ENCODE results near the gene CPA2. TPM values are rescaled to one million over a fixed set of nuclear protein-coding genes. Genes with fewer than 3 reads are reported as not detected.

The CPA2 gene
- total RNA-seq, 5 donors from 2014 or later (not counting 1 experiment from before 2014, with no cell fraction given) = 1.7 to 3.1 (median 2.2) TPM; not detected in 2

DNA sequence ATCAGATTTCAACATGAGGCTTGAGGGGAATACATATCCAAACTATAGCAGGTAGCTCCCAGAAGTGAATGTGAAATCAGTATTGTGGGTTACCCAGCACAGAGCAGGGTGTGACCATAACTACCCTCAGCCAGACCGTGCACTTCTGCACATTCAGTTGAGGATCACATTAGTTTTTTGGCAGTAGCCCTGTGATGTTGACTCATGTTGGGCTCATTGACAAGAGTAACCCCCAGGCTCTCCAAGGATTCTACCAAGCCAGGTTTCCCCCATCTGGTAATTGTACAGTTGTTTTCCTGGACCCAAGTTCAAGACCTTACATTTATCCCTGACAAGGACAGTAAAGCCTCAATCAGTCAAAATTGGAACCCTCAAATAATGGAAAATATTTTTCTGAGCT, 14.6 kb downstream of the CPA2 start:
- ChIA-PET CTCF (no interaction called here), POLR2A (no interaction called here)
- Mint-ChIP-seq H3K36me3 (no peaks in the 10 kb centered on the region), H3K27me3 (peaks cover 0 to 15% of the 10 kb centered on the region in 2 donors), H3K4me1 (peaks cover 0 to 7% (median 4%) of the 10 kb centered on the region in 3 donors), H3K27ac (no peak overlapping the region), H3K9me3 (no peaks in the 10 kb centered on the region), H3K4me3 (no peak overlapping the region)
- 50% methylated on average over 1 of the region's 1 CpG for WGBS (ENCODE audit: insufficient coverage)
- Histone ChIP-seq H3K4me1 (ENCODE audit: control insufficient read depth in 1 of 2, extremely low read depth in 1 of 2, insufficient read depth in 2 of 2, low read length in 2 of 2) (no peaks in the 10 kb centered on the region), H3K36me3 (ENCODE audit: control insufficient read depth in 2 of 2, extremely low read depth in 1 of 2, insufficient read depth in 1 of 2, low read length in 1 of 2) (no peaks in the 10 kb centered on the region), H3K27me3 (replicated peaks in 1 of 2; ENCODE audit: control insufficient read depth in 2 of 2, extremely low read depth in 1 of 2, insufficient read depth in 2 of 2, low read length in 1 of 2) (peaks cover 0 to 5% of the 10 kb centered on the region in 2 experiments), H3K27ac (ENCODE audit: low read length) (no peak overlapping the region), H3K4me3 (ENCODE audit: control insufficient read depth in 1 of 2, extremely low read depth in 1 of 2, low read length in 1 of 2) (no peak overlapping the region), H3K9me3 (no peaks in the 10 kb centered on the region)
- no peak for DNase-seq
- no peak for ATAC-seq (replicated peaks in 1 of 4)

DNA sequence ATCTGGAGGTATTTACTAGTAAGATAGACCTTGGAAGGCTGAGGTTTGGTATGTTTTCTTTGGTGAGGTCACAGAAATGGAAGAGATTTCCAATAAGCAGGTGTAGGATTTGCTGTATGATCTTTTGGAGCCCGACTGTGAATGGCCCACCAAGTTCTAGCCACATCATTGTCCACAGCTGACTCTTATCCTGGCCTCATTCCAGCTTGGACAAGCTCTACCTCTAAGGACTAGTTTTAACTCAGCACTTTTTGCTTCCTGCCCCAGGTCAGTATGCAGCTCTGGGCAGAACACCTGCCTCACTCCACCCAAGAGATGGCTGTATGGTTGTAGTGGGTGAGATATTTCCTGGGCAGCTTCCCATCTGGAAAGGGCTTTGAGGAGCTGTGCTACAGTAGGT, 20.2 kb downstream of the CPA2 start:
- CTCF ChIA-PET = no interaction called here
- DNase-seq (no peak), ATAC-seq (replicated peaks in 1 of 4) (no peak)
- no peaks in the 10 kb centered on the region for H3K4me1 Mint-ChIP-seq
- no peaks in the 10 kb centered on the region for H3K9me3 Mint-ChIP-seq
- POLR2A ChIA-PET = no interaction called here
- no peaks in the 10 kb centered on the region for H3K4me1 ChIP-seq (ENCODE audit: control insufficient read depth in 1 of 2, extremely low read depth in 1 of 2, insufficient read depth in 2 of 2, low read length in 2 of 2)
- no peak overlapping the region for H3K27ac ChIP-seq (ENCODE audit: low read length)
- peaks cover 0 to 3% of the 10 kb centered on the region in 2 experiments for H3K27me3 ChIP-seq (replicated peaks in 1 of 2; ENCODE audit: control insufficient read depth in 2 of 2, extremely low read depth in 1 of 2, insufficient read depth in 2 of 2, low read length in 1 of 2)
- no CpG with 5 or more reads among the region's 1 CpG for WGBS (ENCODE audit: insufficient coverage)
- no peak overlapping the region for H3K4me3 ChIP-seq (ENCODE audit: control insufficient read depth in 1 of 2, extremely low read depth in 1 of 2, low read length in 1 of 2)
- no peak overlapping the region for H3K4me3 Mint-ChIP-seq
- no peaks in the 10 kb centered on the region for H3K36me3 Mint-ChIP-seq
- H3K9me3 ChIP-seq = no peaks in the 10 kb centered on the region
- H3K27me3 Mint-ChIP-seq = peaks cover 0 to 9% of the 10 kb centered on the region in 2 donors
- no peaks in the 10 kb centered on the region for H3K36me3 ChIP-seq (ENCODE audit: control insufficient read depth in 2 of 2, extremely low read depth in 1 of 2, insufficient read depth in 1 of 2, low read length in 1 of 2)
- no peak overlapping the region for H3K27ac Mint-ChIP-seq

DNA sequence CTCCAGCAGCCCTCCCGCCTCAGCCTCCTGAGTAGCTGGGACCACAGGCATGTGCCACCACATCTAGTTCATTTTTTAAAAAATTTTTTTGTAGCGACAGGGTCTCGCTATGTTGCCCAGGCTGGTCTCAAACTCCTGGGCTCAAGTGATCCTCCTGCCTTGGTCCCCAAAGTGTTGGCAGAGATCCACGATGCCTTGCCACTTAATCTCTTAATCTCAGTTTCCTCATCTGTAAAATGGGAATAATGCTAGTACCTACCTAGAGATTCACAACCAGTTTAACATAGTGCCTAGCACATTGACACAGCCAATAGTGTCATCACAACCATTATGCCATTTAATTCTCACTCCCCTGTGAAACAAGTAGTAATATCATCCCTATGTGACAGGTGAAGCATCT, 21.5 kb downstream of the CPA2 start:
- Mint-ChIP-seq H3K27me3 (peaks cover 0 to 9% of the 10 kb centered on the region in 2 donors), H3K9me3 (no peaks in the 10 kb centered on the region), H3K27ac (no peak overlapping the region), H3K4me3 (no peak overlapping the region), H3K36me3 (no peaks in the 10 kb centered on the region), H3K4me1 (no peaks in the 10 kb centered on the region)
- H3K36me3 ChIP-seq (ENCODE audit: control insufficient read depth in 2 of 2, extremely low read depth in 1 of 2, insufficient read depth in 1 of 2, low read length in 1 of 2) = no peaks in the 10 kb centered on the region
- ChIA-PET CTCF (no interaction called here), POLR2A (no interaction called here)
- no peak overlapping the region for H3K4me3 ChIP-seq (ENCODE audit: control insufficient read depth in 1 of 2, extremely low read depth in 1 of 2, low read length in 1 of 2)
- 90% methylated on average over 4 of the region's 4 CpGs for WGBS (ENCODE audit: insufficient coverage)
- H3K27me3 ChIP-seq (replicated peaks in 1 of 2; ENCODE audit: control insufficient read depth in 2 of 2, extremely low read depth in 1 of 2, insufficient read depth in 2 of 2, low read length in 1 of 2) = peaks cover 0 to 3% of the 10 kb centered on the region in 2 experiments
- no peaks in the 10 kb centered on the region for H3K9me3 ChIP-seq
- H3K4me1 ChIP-seq (ENCODE audit: control insufficient read depth in 1 of 2, extremely low read depth in 1 of 2, insufficient read depth in 2 of 2, low read length in 2 of 2) = no peaks in the 10 kb centered on the region
- no peak for DNase-seq
- H3K27ac ChIP-seq (ENCODE audit: low read length) = no peak overlapping the region
- ATAC-seq (replicated peaks in 1 of 4) = no peak

DNA sequence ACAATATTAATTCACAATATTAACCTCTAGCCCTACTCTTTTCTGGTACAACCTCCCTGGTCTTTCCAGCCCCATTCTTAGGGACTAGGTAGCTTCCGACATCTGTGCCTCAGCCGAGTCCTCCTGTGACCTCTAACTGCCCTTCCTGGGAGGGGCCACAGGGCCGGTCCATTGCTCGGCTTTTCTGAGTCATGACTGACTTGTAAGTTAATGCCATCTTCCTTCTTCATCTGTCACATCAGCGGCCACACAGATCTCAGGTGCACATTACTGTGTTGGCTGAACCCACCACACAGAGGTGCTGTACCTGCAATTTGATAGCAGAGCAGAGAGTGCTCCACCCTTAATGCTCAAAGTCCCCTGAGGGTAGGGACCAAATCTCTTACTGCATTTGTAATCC, 22.2 kb downstream of the CPA2 start:
- Histone ChIP-seq H3K27me3 (replicated peaks in 1 of 2; ENCODE audit: control insufficient read depth in 2 of 2, extremely low read depth in 1 of 2, insufficient read depth in 2 of 2, low read length in 1 of 2) (peaks cover 0 to 3% of the 10 kb centered on the region in 2 experiments), H3K9me3 (no peaks in the 10 kb centered on the region), H3K27ac (ENCODE audit: low read length) (no peak overlapping the region), H3K4me3 (ENCODE audit: control insufficient read depth in 1 of 2, extremely low read depth in 1 of 2, low read length in 1 of 2) (no peak overlapping the region), H3K4me1 (ENCODE audit: control insufficient read depth in 1 of 2, extremely low read depth in 1 of 2, insufficient read depth in 2 of 2, low read length in 2 of 2) (no peaks in the 10 kb centered on the region), H3K36me3 (ENCODE audit: control insufficient read depth in 2 of 2, extremely low read depth in 1 of 2, insufficient read depth in 1 of 2, low read length in 1 of 2) (no peaks in the 10 kb centered on the region)
- DNase-seq = no peak
- no peak overlapping the region for H3K4me3 Mint-ChIP-seq
- WGBS (ENCODE audit: insufficient coverage) = 78% methylated on average over 5 of the region's 5 CpGs
- ATAC-seq (replicated peaks in 1 of 4) = no peak
- no peaks in the 10 kb centered on the region for H3K36me3 Mint-ChIP-seq
- CTCF ChIA-PET = no interaction called here
- no peaks in the 10 kb centered on the region for H3K9me3 Mint-ChIP-seq
- no peaks in the 10 kb centered on the region for H3K4me1 Mint-ChIP-seq
- H3K27me3 Mint-ChIP-seq = peaks cover 0 to 6% of the 10 kb centered on the region in 2 donors
- POLR2A ChIA-PET = no interaction called here
- no peak overlapping the region for H3K27ac Mint-ChIP-seq

DNA sequence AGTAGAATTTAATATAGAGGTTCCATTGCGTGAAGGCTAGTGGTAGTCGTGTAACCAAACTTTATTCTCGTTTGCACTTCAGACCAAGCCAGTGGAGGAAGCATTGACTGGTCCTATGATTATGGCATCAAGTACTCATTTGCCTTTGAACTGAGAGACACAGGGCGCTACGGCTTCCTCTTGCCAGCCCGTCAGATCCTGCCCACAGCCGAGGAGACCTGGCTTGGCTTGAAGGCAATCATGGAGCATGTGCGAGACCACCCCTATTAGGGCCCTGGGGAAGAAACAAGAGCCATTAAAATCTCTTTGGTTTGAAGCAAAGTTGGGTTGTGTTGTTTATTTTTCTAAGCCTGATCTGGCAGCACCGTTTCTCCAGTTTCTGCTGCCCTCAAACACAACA, 22.8 kb downstream of the CPA2 start:
- Histone ChIP-seq H3K27ac (ENCODE audit: low read length) (no peak overlapping the region), H3K9me3 (no peaks in the 10 kb centered on the region), H3K27me3 (replicated peaks in 1 of 2; ENCODE audit: control insufficient read depth in 2 of 2, extremely low read depth in 1 of 2, insufficient read depth in 2 of 2, low read length in 1 of 2) (peaks cover 0 to 5% of the 10 kb centered on the region in 2 experiments), H3K4me3 (ENCODE audit: control insufficient read depth in 1 of 2, extremely low read depth in 1 of 2, low read length in 1 of 2) (no peak overlapping the region), H3K4me1 (ENCODE audit: control insufficient read depth in 1 of 2, extremely low read depth in 1 of 2, insufficient read depth in 2 of 2, low read length in 2 of 2) (no peaks in the 10 kb centered on the region), H3K36me3 (ENCODE audit: control insufficient read depth in 2 of 2, extremely low read depth in 1 of 2, insufficient read depth in 1 of 2, low read length in 1 of 2) (no peaks in the 10 kb centered on the region)
- 96% methylated on average over 5 of the region's 9 CpGs for WGBS (ENCODE audit: insufficient coverage)
- ChIA-PET CTCF (no interaction called here), POLR2A (no interaction called here)
- Mint-ChIP-seq H3K4me1 (no peaks in the 10 kb centered on the region), H3K27ac (no peak overlapping the region), H3K9me3 (no peaks in the 10 kb centered on the region), H3K36me3 (no peaks in the 10 kb centered on the region), H3K4me3 (no peak overlapping the region), H3K27me3 (no peaks in the 10 kb centered on the region)
- ATAC-seq (replicated peaks in 1 of 4) = no peak
- no peak for DNase-seq

DNA sequence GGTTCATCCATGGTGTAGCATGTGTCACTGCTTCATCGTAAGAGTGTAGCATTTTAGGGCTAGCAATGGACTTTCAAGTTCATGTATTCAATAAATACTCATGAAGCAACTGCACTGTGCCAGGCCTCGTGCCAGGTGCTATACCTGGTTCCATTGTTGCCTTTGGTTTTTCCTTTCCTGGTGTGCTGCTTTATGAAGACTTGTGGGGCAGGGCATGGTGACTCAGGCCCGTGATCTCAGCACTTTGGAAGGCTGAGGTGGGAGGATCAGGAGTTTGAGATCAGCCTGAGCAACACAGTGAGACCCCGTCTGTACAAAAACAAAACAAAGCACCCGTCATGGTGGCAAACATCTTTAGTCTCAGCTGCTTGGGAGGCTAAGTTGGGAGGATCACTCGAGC, 24.1 kb downstream of the CPA2 start:
- no peak overlapping the region for H3K4me3 Mint-ChIP-seq
- peaks cover 0 to 6% of the 10 kb centered on the region in 2 experiments for H3K27me3 ChIP-seq (replicated peaks in 1 of 2; ENCODE audit: control insufficient read depth in 2 of 2, extremely low read depth in 1 of 2, insufficient read depth in 2 of 2, low read length in 1 of 2)
- H3K36me3 Mint-ChIP-seq = no peaks in the 10 kb centered on the region
- no peaks in the 10 kb centered on the region for H3K36me3 ChIP-seq (ENCODE audit: control insufficient read depth in 2 of 2, extremely low read depth in 1 of 2, insufficient read depth in 1 of 2, low read length in 1 of 2)
- H3K4me3 ChIP-seq (ENCODE audit: control insufficient read depth in 1 of 2, extremely low read depth in 1 of 2, low read length in 1 of 2) = no peak overlapping the region
- ATAC-seq (replicated peaks in 1 of 4) = no peak
- no peak for DNase-seq
- WGBS (ENCODE audit: insufficient coverage) = 79% methylated on average over 4 of the region's 6 CpGs
- no peaks in the 10 kb centered on the region for H3K4me1 ChIP-seq (ENCODE audit: control insufficient read depth in 1 of 2, extremely low read depth in 1 of 2, insufficient read depth in 2 of 2, low read length in 2 of 2)
- POLR2A ChIA-PET = interaction anchor here in 1 of 2 donors (0.6 kb wide), 1 partner anchor 52 kb away, joined by 3 read pairs; no protein-coding TSS in a partner anchor
- no peak overlapping the region for H3K27ac ChIP-seq (ENCODE audit: low read length)
- CTCF ChIA-PET = no interaction called here
- no peak overlapping the region for H3K27ac Mint-ChIP-seq
- H3K9me3 ChIP-seq = no peaks in the 10 kb centered on the region
- no peaks in the 10 kb centered on the region for H3K4me1 Mint-ChIP-seq
- H3K9me3 Mint-ChIP-seq = no peaks in the 10 kb centered on the region
- H3K27me3 Mint-ChIP-seq = no peaks in the 10 kb centered on the region

DNA sequence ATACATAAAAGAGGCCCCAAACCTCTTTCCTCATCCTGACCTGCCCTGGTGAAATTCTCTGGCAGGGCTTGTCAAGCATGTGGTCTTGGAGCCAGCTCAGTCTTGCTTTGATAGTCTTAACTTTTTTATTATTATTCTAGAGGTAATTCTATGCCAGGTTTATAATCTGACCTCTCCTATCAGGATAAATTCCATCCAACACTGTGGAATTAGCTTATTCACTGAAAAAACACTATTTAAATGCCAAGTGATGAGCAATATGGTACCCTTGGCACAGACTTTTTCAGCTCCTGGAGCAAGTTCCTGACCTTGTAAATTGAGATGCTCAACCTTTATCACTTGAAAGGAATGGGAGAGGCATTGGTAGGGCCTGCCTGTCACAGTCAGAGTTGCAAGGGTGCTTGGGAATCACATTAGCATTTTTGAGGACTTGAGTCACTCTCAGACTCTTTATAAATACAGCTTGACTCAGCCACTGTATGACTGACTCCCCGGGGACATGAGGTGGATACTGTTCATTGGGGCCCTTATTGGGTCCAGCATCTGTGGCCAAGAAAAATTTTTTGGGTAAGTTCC, 26.1 kb downstream of the CPA2 start, which contains the start of gene CPA4:
TSS of gene CPA4 (plus strand) at position 480 of the 576 bp plus-strand sequence. CDS start at position 500, 20 bp downstream.
- H3K4me1 ChIP-seq (ENCODE audit: control insufficient read depth in 1 of 2, extremely low read depth in 1 of 2, insufficient read depth in 2 of 2, low read length in 2 of 2) = no peaks in the 10 kb centered on the region
- WGBS (ENCODE audit: insufficient coverage) = no CpG with 5 or more reads among the region's 1 CpG
- no peak for ATAC-seq (replicated peaks in 1 of 4)
- no peak within 1 kb of the TSS for H3K4me3 ChIP-seq (ENCODE audit: control insufficient read depth in 1 of 2, extremely low read depth in 1 of 2, low read length in 1 of 2)
- POLR2A ChIA-PET = no interaction called here
- Mint-ChIP-seq H3K9me3 (no peaks in the 10 kb centered on the region), H3K4me1 (no peaks in the 10 kb centered on the region), H3K27ac (no peak within 1 kb of the TSS), H3K36me3 (no peaks in the 10 kb centered on the region), H3K27me3 (no peaks in the 10 kb centered on the region), H3K4me3 (no peak within 1 kb of the TSS)
- H3K36me3 ChIP-seq (ENCODE audit: control insufficient read depth in 2 of 2, extremely low read depth in 1 of 2, insufficient read depth in 1 of 2, low read length in 1 of 2) = no peaks in the 10 kb centered on the region
- CTCF ChIA-PET = interaction anchor here in 1 of 2 donors (0.6 kb wide), 1 partner anchor 465 kb away, joined by 3 read pairs; no protein-coding TSS in a partner anchor
- no peaks in the 10 kb centered on the region for H3K9me3 ChIP-seq
- peaks cover 0 to 7% of the 10 kb centered on the region in 2 experiments for H3K27me3 ChIP-seq (replicated peaks in 1 of 2; ENCODE audit: control insufficient read depth in 2 of 2, extremely low read depth in 1 of 2, insufficient read depth in 2 of 2, low read length in 1 of 2)
- DNase-seq = no peak
- H3K27ac ChIP-seq (ENCODE audit: low read length) = no peak within 1 kb of the TSS

Data from T-cell (primary cell).